HCEC 1CT (cell line): ENCODE measurements around the gene NTM.
"Not testable (repeated sequence)": the region's sequence is repeated elsewhere in the genome, so short reads cannot be mapped to it uniquely, and the experiment has no call there.

Experiments
- DNase-seq: peaks from one replicate; pipeline ENCODE4 v3.0.0-alpha.2; 2017

Gene NTM

DNA sequence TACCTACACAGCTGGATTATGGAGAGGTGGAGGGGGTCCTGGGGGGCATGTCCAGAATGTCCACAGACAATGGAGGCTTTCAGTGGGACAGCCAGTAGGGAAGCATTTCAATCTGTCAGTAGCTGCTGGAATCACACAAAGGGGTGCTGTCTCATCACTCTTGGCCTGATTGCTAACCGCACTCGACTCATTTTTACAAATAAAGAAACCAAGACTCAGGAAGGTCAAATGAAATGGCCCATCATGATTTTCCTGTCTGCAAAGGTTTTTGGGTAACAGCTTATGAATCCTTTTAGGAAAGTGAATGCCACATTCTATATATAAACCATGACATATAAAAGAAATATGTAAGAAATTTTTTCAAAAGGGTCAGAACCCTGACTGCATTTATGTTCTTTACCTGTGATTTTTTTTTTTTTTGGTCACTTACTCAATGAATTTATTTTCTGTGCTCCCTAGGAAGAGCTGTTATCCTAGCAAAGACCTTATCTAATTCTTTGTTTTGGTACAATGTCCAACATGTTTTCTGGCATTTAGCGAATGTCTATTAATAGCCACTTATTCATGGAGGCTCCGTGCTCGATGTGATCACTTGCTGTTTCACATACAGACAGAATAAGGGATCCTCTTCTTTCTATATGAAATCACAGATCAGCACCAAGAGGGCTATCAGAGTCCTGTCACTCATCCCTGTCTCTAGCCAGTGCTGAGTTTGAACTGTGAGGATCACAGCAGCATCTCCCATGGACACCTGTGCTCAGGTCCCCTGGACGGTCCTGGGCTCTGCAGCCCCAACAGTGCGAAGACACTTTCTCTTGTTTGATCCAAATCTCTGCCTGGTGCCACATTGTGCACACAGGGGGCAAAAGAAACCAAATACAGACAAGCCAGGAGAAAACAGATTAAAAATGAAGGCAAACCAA, 979.7 kb downstream of the NTM start:
- no peak for DNase-seq

DNA sequence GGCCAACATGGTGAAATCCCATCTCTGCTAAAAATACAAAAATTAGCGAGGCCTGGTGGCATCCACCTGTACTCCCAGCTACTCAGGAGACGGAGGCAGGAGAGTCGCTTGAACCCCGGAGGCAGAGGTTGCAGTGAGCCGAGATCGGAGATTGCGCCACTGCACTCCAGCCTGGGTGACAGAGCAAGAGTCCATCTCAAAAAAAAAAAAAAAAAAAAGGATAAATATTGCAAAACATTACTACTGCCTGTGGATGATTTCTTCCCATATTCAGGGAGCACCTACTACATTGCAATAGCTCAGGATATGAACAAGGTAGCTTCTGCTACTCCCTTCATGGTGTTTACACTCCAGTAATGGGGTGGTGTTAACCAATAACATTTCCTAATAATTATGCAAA, 980.6 kb downstream of the NTM start:
- DNase-seq: no peak

DNA sequence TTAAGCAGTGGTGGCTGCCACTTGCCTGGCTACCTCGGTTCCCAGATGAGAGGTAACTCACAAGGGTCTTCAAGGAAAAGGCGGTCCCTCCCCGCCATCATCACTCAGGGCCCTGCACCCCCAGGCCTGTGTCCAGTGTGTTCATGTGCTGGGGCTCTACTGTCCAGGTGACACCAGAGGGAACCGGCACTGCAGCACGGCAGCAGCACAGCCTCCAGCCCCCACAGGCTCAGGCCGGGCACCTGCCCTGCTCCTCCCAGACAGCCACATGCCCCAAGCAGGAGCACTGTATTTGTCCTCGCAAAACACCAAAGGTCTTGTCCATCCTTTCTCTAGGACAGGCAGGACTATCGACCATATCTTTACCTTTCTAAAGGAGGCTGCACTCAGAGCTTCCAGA, 982.1 kb downstream of the NTM start:
- no peak for DNase-seq

DNA sequence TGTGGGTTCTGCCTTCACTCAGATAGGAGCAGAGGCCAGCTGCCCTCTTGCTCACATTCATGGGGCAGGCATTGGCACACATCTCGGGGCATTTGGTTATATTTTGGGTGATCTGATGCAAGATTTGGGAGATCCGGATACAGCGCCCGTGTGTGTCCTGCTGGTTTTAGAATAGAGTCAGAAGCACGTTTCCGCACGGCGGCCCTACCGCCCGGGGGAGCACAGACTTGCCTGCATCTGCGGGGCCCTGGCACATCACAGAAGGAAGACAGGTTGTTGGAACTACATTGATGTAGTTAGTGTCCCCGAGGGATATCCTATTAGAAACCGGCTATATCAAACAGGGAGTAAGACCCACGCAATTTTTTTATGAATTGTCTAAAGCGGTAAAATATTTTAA, 982.8 kb downstream of the NTM start:
- no peak for DNase-seq

DNA sequence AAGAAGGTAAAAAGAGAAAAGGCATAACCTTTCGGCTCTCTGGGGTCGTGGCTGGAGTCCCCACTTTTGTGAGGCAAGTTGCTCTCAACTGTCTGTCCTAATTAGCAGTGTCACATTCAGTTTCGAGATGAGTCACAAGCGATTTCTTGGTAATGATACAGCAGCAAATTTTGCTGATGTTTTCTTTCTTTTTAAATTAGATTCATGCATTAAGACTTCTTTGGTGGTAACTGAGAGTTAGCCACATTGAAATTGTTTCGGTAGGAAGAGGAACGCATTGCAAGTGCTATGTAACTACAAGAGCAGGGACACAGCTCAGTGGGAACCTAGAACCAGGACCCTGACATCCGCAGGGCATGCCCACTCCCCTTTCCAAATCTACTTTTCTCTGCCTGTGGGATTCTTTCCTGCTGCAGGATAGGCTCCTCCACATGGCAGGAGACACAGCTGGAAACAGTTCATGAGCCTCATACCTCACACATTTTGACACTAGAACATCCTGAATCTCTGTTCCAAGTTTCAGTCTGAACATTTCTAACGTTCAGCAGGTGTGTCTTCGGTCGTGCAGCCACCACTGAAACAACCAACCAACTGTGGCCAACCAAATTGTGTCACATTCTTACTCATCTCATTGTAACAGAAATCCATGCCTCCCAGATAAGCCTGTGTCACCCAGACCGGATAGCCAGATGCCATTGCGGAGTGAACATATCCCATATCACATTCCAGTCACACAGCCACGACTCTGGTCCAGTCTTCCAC, 987.6 kb downstream of the NTM start:
- DNase-seq: no peak

DNA sequence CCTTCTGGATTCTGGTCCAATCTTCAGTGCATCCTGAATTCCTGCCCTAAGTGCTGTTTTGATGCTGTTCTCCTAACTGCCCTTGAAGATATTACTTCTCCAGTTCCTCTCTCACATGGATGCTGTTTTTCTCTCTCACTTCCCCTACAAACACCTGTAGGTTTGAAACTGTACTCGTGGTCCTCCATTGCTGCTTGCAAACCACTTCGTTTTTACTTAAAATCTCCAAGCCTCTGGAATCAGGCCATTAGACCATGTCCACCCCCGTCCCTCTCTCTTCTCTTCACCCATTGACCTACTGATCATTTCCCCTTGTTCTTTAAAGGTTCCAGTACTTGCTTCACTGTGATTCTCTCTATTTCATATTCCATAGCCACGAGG, 988.1 kb downstream of the NTM start:
- DNase-seq: no peak

DNA sequence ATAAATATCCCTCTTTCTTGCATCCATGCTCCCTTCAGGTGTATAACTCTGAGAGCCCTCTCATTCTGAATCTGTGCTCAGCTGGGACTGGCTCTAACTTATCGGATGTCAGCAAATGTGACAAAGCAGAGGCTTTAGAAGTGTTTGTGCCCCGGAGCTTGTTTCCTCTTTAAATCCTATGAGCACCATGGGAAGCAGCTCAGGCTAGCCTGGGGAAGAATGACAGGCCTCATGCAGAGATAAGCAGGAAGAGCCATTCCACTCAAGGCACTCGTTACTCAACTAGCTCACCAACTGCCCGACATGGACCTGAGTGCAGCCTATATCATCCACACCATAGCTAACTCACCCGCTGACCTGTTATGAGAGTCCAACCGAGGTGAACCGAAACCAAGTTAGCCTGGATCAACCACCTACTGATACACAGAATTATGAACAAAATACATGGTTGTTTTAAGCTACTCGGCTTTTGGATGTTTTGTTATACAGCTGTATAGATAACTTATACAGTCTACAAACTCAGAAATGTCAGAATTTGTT, 990.7 kb downstream of the NTM start:
- DNase-seq: no peak

DNA sequence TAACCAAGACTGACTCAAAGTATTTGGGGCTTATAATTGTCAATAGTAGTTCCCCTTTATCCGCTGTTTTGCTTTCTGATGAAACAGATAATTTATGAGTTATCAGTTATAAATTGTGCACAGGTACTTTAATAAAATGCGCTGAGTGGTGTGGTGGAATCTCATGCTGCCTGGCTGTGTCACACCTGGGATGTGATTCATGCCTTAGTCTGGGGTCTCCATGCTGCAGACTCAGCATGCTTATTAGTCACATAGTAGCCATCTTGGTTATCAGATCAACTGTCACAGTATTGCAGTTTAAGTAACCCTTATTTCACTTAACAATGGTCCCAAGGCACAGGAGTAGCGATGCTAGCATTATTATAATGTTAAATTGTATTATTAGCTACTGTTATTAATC, 995.2 kb downstream of the NTM start:
- DNase-seq: no peak

DNA sequence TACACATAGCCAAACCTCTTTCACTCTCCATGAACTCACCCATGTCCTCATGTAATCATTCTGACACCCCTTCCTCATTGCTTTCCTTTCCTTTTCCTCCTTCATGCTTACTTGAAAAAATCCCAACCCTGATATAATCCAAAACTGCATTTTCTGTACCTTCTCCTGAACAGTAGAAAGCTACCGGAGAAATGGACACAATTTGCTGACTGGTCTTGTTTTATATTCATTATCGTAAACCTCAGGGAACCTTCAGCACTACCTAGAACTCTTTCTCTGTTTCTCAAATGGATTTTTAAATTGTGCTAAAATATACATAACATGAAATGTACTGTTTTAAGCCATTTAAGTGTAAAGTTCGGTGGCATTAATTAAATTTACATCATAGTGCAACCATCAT, 996.9 kb downstream of the NTM start:
- DNase-seq: no peak

DNA sequence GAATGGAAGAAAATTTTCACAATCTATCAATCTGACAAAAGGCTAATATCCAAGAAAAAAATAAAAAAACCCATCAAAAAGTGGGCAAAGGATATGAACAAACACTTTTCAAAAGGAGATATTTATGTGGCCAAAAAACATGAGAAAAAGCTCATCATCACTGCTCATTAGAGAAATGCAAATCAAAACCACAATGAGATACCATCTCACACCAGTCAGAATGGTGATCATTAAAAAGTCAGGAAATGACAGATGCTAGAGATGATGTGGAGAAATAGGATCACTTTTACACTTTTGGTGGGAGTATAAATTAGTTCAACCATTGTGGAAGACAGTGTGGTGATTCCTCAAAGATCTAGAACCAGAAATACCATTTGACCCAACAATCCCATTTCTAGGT, 999.7 kb downstream of the NTM start:
- not testable (repeated sequence) for DNase-seq

DNA sequence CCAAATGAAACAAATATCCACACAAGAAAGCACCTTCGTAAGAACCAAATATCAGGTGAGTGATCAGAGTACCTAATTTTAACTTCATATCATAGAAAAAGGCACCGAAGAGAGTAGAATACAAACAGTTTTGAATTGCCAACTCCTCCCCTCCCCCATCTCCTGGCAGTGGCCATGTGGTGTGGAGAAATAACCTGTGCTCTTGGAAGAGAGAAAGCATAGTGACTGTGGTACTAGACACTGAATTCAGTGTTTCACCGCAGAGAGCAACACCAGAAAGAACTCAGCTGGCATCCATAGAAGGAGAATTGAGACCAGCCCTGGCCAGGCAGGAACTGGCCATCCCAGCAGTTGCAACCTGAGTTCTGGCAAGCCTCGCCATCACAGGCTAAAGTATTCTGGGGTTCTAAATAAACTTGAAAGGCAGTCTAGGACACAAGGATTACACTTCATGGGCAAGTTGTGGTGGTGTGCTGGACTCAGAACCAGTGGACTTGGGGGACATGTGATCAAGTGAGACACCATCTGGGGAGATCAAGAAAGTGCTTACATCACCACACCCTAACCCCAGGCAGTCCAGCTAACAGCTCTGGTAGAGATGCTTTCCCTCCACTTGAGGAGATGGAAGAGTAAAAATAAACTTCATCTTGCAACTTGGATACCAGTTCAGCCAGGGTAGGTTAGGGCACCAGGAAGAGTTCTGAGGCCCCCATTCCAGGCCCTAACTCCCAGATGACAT, 1003.2 kb downstream of the NTM start:
- DNase-seq: no peak

DNA sequence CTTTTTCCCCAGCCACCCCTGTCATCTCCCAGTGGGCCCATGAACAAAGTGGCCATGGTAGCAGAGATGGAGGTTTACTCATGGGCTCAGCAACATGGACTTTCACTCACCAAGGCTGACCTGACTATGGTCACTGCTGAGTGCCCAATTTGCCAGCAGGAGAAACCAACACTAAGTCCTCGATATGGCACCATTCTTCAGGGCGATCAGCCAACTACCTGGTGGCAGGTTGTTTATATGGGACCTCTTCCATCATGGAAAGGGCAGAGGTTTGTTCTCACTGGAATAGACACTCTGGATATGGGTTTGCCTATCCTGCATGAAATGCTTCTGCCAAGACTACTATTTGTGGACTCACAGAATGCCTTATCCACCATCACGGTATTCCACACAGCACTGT, 1009.1 kb downstream of the NTM start:
- DNase-seq: no peak
